Stimulated activated CD8-positive, alpha-beta memory T cell treated with anti-CD3 and anti-CD28 coated beads, Interleukin-15, amount 100 ng/mL, for 1 hour (primary cell): Measurements from ENCODE around the gene CTRL.
A peak's percentile ranks its signal among the peaks of the same experiment; 100 is the strongest.
"Not testable (repeated sequence)": the region's sequence is repeated elsewhere in the genome, so short reads cannot be mapped to it uniquely, and the experiment has no call there.

ENCODE experiments used
- DNase-seq: peaks from one replicate; pipeline ENCODE4 v3.0.0-alpha.2; 2020; ENCODE audit warnings: low read depth

Gene CTRL

GRCh38 chr16:67923414-67924116 lies 8.1 kb downstream of the CTRL start:
- no peak for DNase-seq

- no peak for DNase-seq
Measured at GRCh38 chr16:67922740-67923139, 8.9 kb downstream of the CTRL start.

DNA sequence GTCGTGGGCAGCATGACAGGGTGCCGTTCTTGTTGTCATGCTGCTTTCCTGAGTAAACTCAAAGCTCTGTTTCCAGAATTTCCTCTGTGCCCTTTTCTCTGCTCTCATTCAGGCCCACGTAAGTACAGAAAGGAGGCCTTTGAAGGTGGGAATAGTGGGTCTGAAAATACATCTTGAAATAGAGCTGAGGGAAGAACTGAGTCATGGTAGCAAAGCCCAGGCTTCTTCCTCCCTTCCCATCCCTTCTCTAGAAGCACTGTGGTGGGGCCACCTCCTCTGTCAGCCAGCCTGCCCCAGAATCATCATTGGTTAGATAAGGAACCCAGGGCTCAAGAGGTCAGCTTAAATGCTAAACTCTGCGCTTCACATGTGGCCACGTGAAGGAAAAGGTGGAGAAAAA lies 9.4 kb downstream of the CTRL start:
- DNase-seq: no peak

DNA sequence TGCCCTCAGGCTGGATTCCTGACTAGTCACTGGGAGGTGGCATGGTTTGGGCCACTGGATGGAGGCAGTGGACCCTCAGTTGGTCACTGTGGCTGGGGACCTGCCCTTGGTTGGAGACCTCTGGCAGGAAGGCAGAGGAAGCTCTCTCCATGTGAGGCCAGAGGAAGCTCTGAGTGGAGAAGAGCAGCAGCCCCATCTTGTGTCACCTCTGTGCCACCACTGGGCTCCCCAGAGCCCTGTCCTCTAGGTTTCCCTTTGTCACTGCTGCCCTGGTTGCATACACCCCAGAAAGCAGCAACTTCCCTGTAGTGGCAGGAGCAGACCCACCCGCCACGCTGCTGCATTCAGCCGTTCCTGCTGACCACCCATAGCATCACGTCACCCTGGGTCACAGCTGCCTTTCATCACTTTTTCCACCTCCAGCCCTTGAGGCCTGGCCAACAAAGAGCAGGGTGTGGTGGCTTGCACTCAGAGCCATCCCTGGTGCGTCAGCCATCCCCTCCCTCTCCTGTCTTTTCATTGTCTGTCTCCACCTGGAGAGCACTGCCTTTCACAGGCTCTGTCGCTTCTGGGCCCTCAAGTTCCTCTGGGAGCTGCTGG lies 11.9 kb downstream of the CTRL start:
- no peak for DNase-seq

DNA sequence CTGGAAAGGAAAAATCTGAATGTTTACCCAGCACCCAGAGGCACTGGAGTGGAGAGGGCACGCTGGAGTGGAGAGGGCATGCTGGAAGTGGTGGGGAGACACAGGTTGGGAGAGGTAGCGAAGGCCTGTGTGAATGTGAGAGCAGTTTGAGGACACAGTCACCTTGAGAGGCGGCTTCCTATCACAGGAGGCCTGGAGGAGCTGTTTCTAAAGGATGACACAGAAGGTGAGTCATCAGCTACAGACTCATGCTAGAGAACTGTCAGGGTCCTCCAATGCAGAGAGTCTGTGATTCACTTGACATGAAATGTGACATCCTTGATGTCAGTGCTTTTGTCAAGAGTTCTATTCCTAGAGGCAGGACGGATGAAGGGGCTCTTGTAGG lies 13.8 kb downstream of the CTRL start:
- no peak for DNase-seq

DNA sequence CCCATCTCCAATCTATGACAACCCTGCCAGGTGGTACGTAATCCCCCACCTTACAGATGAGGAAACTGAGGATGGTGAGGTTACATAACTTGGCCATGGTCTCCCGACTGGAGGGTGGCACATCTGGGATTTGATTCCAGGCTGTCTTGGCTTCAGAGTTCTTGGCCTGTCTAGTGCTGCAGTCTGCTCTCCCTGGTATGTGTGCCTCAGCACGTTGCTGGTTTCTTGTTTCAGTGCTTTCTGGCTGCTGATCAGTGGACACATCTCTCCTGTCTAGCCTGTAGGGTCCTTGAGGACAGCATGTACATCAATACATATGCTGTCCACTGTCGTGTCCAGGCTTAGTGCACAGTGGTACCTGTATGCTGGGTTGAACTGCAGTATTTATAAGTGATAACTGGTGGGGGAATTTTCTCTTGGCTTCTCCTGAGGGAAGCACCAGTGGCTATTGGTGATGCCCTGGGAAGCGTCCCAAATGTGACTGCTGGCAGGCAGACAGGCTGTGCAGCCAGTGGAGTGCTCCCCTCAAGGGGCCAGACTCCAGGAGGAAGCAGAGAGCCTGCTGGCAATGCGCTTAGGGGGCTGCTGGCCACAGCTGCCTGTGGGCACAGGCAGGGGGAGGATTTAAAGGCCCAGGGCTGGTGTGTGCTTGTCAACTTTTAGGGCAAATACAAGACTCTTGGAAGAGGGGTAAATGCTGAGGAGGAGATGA lies 14.4 kb downstream of the CTRL start:
- no peak for DNase-seq

DNA sequence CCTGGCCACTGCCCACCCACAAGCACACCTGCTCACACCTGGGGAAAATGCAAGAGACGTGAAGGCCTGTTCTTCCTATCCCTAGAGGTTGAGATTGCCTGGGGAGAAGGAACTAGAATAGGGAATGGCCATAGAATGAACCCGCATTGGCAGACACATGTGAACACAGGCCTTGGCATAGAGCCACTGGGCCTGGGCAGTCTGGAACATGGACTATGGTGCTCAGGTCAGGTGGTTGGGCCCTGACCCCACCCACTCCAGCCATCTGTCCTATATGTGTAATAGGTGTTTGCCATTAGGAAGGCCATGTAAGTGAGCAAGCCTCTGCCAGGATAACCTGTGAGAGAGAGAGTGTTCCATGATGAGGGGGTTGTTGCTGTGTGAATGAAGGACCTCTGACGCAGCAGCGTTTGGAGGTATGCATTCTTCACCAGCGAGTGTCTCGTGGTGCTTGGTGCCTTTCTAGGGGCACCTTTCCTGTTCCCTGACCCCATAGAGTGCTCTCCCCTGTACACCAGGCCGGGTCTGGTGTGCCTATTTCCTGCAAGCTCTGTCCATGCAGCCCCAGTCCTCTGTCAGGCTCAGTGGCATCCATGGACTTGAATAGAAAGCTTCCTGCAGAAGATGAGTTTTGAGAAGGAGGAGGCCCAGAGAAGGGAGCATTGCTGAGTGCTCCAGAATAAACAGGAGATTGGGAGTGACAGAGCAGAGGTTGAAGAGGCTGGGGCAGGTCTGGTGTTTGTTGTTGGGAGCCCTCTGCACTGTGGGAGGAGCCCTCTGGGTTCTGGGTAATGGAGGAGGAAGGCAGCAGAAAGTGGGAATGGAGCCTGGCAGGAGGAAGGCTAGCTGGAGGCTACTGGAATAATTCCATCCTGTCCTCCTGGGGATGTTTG lies 15.6 kb downstream of the CTRL start:
- DNase-seq: no peak

GRCh38 chr16:67915496-67915769 lies 16.2 kb downstream of the CTRL start:
- DNase-seq: not testable (repeated sequence)

GRCh38 chr16:67914758-67915495 lies 16.7 kb downstream of the CTRL start:
- DNase-seq: no peak

DNA sequence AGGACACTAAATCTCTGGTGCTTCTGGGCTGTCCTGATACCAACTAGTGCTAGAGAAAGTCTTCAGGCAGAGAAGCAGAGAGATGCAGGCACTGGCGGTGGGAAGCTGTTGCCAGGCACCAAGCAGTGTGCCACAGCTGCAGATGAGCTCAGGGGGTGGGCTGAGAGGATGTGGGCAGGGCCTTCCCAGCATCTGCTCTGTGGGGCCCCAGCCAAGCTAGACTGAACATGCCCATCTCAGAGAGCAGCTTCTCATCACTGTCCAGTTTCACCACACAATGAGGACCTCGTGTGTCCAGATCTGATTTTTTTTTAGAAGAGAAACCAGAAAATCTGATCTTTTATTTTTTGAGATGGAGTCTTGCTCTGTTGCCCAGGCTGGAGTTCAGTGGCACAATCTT lies 21.5 kb downstream of the CTRL start:
- DNase-seq: no peak

DNA sequence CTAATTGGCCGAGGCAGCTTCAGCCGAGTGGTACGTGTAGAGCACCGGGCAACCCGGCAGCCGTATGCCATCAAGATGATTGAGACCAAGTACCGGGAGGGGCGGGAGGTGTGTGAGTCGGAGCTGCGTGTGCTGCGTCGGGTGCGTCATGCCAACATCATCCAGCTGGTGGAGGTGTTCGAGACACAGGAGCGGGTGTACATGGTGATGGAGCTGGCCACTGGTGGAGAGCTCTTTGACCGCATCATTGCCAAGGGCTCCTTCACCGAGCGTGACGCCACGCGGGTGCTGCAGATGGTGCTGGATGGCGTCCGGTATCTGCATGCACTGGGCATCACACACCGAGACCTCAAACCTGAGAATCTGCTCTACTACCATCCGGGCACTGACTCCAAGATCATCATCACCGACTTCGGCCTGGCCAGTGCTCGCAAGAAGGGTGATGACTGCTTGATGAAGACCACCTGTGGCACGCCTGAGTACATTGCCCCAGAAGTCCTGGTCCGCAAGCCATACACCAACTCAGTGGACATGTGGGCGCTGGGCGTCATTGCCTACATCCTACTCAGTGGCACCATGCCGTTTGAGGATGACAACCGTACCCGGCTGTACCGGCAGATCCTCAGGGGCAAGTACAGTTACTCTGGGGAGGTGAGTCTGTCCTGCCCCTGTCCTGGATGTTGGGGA lies 22.5 kb downstream of the CTRL start:
- no peak for DNase-seq

GRCh38 chr16:67907397-67908180 lies 24.1 kb downstream of the CTRL start:
- DNase-seq: no peak

DNA sequence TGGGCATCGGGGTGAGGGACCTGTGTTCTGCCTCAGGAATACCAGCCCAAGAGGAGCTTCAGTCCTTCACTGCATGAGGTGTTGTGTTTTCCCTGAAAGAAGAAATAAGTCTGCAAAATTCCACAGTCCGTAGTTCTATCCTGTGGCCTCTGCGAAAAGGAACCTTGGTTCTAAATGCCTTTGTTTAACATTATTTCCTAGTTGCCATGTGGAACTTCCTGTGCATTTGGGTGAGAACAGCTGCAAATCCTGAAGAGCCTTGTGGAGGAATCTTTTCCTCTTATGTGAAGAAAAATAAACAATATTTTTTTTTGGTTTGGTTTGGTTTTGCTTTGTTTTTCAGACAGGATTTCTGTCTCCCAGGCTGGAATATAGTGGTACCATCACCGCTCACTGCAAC lies 28.8 kb downstream of the CTRL start:
- DNase-seq: no peak

DNA sequence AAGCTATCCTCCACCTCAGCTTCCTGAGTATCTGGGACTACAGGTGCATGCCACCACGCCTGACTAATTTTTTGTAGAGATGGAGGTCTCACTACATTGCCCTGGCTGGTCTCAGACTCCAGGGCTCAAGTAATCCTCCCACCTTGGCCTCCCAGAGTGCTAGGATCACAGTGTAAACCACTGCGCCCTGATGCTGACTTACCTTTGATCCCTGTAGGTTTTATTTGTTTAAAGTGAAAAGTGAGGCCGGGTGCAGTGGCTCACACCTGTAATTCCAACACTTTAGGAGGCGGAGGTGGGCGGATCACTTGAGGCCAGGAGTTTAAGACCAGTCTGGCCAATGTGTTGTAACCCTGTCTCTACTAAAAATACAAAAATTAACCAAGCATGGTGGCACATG lies 29.9 kb downstream of the CTRL start:
- no peak for DNase-seq

DNA sequence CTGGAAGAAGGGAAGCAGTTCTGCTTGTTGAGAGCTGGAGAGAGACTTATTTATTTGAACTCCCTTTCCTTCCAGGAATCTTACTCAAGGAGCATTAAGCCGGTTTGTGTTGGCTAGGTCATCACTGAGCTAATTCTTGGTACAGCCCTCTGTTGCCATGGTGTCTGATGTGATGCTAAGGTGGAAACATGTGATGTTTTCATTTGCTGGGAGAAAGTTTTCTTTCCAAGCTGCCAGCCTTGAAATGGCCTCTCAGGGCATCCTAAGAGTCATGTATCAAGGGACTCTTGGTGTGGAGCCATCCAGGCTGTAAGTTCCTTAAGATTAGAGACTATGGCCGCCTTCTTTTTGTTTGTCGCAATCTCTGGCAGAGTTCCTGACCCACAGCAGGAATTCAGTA lies 34.4 kb downstream of the CTRL start:
- no peak for DNase-seq

DNA sequence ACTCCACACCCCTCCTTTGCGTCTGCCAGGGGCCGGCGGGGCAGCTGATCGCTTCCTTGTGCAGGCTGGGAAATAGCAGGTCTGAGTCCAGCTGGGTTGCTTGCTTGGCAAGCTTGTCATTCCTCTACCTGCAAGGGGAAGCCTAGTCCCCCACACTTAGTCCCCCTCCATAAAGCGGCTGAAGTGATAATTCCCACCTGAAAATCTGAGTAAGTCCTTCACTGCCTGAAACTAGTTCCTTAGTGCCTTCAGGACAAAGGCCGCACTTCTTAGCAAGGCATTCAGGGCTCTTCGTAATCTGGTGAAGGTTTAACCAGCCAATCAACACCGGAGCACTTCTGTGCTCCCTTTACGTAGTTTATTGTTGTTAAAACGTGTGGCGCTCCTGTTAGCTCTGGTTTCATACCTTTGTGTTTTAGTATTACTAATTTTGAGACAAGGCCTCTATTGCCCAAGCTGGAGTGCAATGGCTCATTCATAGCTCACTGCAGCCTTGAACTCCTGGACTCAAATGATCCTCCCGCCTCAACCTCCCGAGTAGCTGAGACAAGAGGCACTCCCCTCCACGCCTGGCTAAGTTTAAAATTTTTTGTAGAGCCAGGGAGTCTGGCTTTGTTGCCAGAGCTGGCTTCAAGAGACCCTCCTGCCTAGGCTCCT lies 37.8 kb downstream of the CTRL start:
- no peak for DNase-seq

DNA sequence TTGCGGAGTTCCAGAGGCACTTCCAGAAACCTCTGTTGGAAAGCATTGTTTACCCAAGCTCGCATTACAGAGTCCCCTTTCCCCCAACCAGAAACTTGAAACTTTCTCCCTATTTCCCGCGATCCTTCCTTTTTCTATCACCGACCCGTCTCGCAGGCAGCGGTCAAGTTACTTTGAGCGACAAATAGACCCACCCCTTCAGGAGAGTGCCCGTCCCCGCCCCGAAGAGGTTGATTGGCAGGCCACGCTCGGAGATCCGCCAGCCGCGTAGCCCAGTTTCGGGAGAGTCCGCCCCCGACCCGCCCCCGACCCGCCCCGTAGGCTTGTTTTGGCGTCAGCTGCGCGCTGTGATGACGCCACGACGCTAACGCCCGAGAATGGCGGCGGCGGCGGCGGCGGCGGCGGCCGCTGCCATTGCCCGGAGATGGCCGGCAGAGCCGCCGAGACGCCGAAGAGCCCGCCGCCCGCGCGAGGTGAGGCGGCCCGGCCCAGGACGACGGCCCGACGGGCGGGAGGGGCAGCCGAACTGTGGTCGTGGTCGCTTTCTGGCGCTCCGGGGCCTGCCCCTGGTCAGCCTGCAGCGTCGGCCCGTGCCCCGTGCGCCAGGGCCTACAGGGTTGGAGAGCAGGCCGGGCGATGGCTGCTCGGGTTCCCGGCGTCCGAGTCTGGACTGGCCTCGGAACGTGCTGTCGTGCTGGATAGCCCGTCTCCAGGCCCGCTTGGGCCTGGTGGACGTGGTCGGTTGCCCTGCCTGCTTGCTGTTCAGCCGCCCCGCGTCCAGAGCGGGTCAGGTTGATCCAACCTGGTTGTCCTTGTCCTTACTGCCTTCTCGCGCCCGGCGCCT lies 38.5 kb downstream of the CTRL start, which contains the start of gene PSKH1:
PSKH1 (plus strand) TSS at position 356 of the 844 bp plus-strand sequence. CDS start 15,496 bp downstream, outside the sequence.
- peak; percentile 84 for DNase-seq

DNA sequence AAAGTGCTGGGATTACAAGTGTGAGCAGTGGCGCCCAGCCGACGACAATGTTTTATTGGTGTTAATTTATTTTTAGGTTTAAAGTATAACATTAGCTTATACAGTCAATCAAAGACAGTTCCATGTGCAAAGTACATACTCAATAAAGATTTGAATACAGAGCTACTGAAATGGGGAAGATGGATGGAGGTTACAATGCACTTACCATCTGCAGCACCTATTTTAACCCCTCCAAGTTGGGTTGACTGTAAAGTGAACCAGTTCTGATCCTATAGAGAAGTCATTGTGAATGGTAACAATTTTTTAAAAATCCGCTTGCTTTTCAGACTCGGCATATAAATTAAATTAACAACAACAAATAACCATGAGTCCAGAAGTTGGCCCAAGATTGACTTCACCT lies 39.3 kb downstream of the CTRL start:
- DNase-seq: no peak

DNA sequence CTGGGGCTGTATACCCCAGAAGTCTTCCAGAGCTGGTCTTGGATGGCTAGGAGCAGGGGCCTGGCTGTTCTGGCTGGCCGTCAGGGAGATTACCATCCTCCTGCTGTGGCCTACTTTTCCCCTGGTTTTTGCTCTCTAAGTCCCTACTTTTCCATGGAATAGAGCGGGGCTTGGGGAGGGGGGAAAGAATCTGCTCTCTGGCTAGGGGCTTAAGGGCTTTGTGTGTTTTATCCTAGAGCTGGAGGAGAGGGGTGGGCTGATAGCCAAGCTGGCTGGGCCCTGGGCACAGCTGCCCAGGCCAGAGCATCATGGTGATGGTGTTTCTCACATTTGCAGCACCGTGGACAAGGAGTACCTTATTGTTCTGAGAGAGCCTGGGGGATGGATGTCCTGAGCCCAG lies 43.3 kb downstream of the CTRL start:
- no peak for DNase-seq
